ENCODE results near the gene APBB2. TPM values are rescaled to one million over a fixed set of nuclear protein-coding genes. Genes with fewer than 3 reads are reported as not detected.

Gene APBB2
- polyA plus RNA-seq, 3 donors from 2014 or later: not detected

DNA sequence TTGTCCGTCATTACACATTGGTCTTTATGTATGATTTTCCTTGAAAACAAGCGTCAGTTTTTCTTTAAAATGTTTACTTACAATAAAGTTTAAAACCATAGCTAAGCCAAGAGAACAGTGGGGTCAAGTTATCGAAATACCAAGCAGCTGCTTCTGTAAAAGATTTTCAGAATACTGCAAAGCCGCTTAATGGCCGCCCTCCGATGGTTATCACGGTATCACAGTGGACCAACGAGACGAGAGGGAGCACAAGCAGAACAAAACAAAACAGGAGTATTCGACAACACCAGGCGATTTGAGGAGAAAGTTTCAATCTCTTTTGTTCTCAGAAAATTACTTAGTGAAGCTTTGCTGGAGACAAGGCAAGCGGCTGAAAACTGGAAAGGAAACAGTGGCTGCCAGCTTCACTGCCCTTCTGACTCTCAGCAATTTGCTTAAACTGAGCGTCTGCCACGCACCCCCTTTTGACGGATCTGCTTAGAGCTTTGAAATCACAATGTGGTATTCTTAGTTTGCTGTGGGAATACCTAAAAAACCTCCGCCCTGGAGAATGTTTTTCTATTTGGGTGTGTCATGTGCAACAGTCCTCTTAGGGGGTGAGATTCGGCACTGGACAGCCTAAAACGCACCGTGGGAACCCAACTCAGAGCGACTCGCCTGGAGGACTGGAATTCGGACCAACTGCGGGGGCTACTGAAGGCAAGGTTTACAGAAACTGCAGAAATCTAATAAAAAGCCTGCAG lies 264.8 kb downstream of the APBB2 start:
- Mint-ChIP-seq H3K36me3 (no peaks in the 10 kb centered on the region), H3K27me3 (ENCODE audit: low read depth in 3 of 3) (no peaks in the 10 kb centered on the region), H3K27ac (no peak overlapping the region), H3K4me3 (no peak overlapping the region), H3K4me1 (no peaks in the 10 kb centered on the region), H3K9me3 (peaks cover 0 to 3% (median 0%) of the 10 kb centered on the region in 6 donors)
- DNase-seq: no peak

DNA sequence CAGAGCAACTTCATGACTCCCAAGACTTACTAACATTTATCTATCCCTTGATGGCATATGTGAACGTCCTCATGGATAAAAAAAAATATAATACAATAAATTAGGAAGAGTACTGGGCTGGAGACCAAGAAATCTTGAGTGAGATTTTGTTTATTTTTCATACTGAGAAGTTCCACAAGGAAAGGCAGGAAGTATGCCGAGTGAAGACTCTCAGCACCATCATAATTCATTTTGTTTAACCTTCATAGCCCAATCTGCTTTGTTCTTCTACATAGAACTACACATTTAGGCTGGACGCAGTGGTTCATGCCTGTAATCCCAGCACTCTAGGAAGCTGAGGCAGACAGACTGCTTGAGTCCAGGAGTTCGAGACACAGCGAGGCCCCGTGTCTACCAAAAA lies 266.3 kb downstream of the APBB2 start:
- no peaks in the 10 kb centered on the region for H3K4me1 Mint-ChIP-seq
- H3K27ac Mint-ChIP-seq: no peak overlapping the region
- H3K4me3 Mint-ChIP-seq: no peak overlapping the region
- peaks cover 0 to 3% (median 0%) of the 10 kb centered on the region in 6 donors for H3K9me3 Mint-ChIP-seq
- no peaks in the 10 kb centered on the region for H3K36me3 Mint-ChIP-seq
- peaks cover 0 to 2% (median under 1%) of the 10 kb centered on the region in 3 donors for H3K27me3 Mint-ChIP-seq (ENCODE audit: low read depth in 3 of 3)
- DNase-seq: no peak

DNA sequence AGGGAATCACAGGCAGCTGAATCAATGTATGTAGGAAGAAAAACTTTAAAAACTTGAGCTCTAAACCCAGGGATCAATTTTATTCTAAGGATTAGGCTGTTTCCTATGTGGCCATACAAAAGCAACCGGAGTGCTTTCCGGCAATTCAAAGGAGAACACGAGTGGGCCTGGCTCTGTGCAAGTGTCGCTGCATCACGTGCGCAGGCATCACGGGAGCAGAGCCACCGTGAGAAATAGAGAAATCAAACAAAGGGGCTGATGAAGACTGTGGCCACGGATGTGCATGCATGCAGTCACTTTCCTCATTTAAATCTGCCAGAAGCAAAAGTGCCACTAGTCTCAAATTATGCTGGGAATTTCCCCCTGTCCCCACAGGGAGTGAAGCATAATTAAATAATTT lies 267.7 kb downstream of the APBB2 start:
- H3K27ac Mint-ChIP-seq: no peak overlapping the region
- no peak overlapping the region for H3K4me3 Mint-ChIP-seq
- H3K4me1 Mint-ChIP-seq: no peaks in the 10 kb centered on the region
- no peak for DNase-seq
- H3K36me3 Mint-ChIP-seq: no peaks in the 10 kb centered on the region
- peaks cover 0 to 6% (median 2%) of the 10 kb centered on the region in 3 donors for H3K27me3 Mint-ChIP-seq (ENCODE audit: low read depth in 3 of 3)
- H3K9me3 Mint-ChIP-seq: peaks cover 0 to 3% (median 0%) of the 10 kb centered on the region in 6 donors

DNA sequence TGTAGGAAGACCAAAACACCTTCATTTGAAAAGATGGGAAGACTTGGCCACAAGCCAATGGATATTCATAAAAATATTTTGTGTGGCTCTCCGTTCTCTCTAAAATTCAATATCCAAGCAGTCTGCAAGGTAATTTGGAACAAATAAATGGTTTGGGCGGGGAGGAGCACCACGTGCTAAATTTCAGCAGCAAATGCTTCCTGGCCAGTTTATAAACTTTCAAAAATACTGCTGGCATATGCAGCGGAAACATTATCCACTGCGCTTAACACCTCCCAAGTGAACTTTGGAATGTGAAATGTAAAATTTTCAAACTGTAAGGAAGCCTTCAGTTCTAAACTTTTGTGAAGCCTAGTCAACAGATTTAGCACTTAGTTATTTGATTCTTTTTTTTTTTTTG lies 273.6 kb downstream of the APBB2 start:
- peaks cover 0 to 6% (median 4%) of the 10 kb centered on the region in 3 donors for H3K27me3 Mint-ChIP-seq (ENCODE audit: low read depth in 3 of 3)
- no peaks in the 10 kb centered on the region for H3K4me1 Mint-ChIP-seq
- H3K9me3 Mint-ChIP-seq: no peaks in the 10 kb centered on the region
- no peaks in the 10 kb centered on the region for H3K36me3 Mint-ChIP-seq
- H3K27ac Mint-ChIP-seq: no peak overlapping the region
- DNase-seq: no peak
- no peak overlapping the region for H3K4me3 Mint-ChIP-seq

DNA sequence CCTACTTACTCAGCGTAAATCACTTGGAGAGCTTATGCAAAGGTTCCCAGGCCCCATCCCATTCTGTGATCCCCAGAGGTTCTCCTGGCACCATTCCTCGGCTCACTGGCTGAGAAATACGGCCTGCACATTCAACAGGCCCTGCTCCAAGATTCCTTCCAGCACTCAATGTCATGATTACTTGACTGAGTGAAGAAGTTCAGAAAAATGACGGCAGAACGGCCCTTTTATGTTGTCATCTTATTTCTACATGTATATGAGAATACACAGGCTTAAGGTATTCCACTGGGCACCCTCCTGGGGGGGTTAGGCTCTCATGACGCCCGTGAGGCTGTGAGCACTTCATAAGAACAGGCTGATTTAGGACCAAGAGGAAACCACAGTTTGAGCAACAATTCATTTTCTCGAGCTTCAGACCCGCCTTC lies 274.0 kb downstream of the APBB2 start:
- no peaks in the 10 kb centered on the region for H3K4me1 Mint-ChIP-seq
- H3K36me3 Mint-ChIP-seq: no peaks in the 10 kb centered on the region
- DNase-seq: no peak
- H3K27me3 Mint-ChIP-seq (ENCODE audit: low read depth in 3 of 3): peaks cover 0 to 6% (median 4%) of the 10 kb centered on the region in 3 donors
- H3K9me3 Mint-ChIP-seq: no peaks in the 10 kb centered on the region
- H3K4me3 Mint-ChIP-seq: no peak overlapping the region
- H3K27ac Mint-ChIP-seq: no peak overlapping the region

DNA sequence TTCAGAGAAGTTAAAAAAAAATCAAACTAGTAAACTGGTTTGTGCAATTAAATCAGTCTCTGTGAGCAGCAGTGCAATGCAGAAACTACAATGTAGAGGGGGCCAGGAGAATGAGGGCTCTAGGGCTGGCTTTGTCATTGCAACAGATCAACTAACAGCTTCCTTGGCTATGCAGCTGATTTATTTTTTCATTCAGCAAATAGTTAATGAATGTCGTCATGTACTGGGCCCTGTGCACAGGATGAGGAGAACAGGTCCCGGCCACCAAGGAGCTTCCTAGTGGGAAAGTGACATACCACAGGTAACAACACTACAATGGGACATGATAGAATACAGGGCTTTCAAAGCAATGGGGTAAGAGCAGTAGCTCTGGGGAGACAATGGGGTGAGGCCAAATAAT lies 274.5 kb downstream of the APBB2 start:
- Mint-ChIP-seq H3K27me3 (ENCODE audit: low read depth in 3 of 3) (peaks cover 0 to 6% (median 4%) of the 10 kb centered on the region in 3 donors), H3K27ac (no peak overlapping the region), H3K4me3 (no peak overlapping the region), H3K36me3 (no peaks in the 10 kb centered on the region), H3K9me3 (no peaks in the 10 kb centered on the region), H3K4me1 (no peaks in the 10 kb centered on the region)
- no peak for DNase-seq

DNA sequence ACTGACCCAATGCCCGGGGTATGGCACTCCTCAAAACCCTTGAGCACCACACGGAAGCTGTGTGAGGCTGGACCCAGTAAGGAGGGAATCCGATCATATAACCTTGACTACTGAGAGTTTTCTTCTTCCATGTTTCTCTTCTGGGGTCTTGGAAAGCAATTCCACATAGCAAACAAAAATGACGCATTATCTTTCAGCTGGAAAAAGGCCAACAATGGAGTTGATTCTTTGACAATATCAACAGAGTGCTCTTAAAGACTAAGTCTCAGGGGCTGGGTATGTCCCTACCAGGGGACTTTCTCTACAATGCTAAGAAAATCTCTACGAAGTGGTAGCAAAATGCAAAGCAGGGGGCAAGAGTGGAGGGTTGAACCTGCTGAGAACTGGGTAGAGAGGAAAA lies 276.0 kb downstream of the APBB2 start:
- DNase-seq: no peak
- Mint-ChIP-seq H3K27ac (no peak overlapping the region), H3K36me3 (no peaks in the 10 kb centered on the region), H3K27me3 (ENCODE audit: low read depth in 3 of 3) (peaks cover 0 to 6% (median 2%) of the 10 kb centered on the region in 3 donors), H3K4me3 (no peak overlapping the region), H3K9me3 (no peaks in the 10 kb centered on the region), H3K4me1 (no peaks in the 10 kb centered on the region)

DNA sequence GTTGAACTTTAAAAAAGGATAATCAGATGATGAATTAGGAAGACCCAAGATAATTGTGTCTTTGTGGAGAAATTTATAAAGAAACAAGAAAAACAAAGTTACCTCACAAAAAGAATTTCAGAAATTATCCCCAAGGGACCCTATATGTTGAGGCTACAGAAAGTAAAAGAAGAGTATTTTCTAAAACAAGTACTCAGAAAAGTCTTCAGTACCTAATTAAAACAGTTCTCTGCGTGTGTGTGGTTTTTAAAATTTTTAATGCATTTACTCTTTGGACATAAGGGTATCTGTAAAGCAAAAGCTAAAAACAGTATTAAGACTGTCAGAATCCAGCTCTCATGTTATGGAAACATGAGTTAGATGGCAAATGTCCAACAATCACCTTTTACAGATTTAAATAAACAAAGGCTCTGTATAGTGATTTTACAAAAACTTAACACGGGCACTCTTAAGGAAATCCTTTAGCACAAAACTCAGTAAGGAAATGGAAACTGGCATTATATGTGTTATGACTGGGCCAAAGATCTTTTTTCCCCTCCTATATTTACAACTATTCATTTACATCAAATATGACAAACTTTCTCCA lies 277.1 kb downstream of the APBB2 start:
- DNase-seq: no peak
- Mint-ChIP-seq H3K27ac (no peak overlapping the region), H3K4me1 (no peaks in the 10 kb centered on the region), H3K9me3 (no peaks in the 10 kb centered on the region), H3K27me3 (ENCODE audit: low read depth in 3 of 3) (peaks cover 0 to 2% (median 2%) of the 10 kb centered on the region in 3 donors), H3K4me3 (no peak overlapping the region), H3K36me3 (no peaks in the 10 kb centered on the region)

DNA sequence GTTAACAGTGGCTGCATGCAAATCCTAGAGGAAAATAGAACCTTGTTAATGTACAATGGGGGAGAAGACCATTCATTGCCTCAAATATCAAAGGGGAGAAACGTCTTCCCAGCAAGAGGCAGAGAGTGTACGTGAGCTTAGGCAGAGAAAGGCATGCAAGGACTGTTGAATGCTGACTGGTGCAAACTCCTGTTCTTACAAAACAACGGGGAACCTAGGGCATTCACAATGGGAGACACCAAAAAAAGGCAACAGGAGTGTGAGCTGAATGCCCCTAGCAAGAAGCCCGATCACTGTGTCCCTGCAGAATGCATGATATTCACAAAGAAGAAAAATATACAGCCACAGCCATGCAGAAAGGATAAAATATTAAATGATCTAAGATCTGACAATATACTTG lies 279.7 kb downstream of the APBB2 start:
- Mint-ChIP-seq H3K4me3 (no peak overlapping the region), H3K9me3 (no peaks in the 10 kb centered on the region), H3K27ac (no peak overlapping the region), H3K36me3 (no peaks in the 10 kb centered on the region), H3K4me1 (no peaks in the 10 kb centered on the region), H3K27me3 (ENCODE audit: low read depth in 3 of 3) (peaks cover 0 to 4% (median 0%) of the 10 kb centered on the region in 3 donors)
- no peak for DNase-seq

DNA sequence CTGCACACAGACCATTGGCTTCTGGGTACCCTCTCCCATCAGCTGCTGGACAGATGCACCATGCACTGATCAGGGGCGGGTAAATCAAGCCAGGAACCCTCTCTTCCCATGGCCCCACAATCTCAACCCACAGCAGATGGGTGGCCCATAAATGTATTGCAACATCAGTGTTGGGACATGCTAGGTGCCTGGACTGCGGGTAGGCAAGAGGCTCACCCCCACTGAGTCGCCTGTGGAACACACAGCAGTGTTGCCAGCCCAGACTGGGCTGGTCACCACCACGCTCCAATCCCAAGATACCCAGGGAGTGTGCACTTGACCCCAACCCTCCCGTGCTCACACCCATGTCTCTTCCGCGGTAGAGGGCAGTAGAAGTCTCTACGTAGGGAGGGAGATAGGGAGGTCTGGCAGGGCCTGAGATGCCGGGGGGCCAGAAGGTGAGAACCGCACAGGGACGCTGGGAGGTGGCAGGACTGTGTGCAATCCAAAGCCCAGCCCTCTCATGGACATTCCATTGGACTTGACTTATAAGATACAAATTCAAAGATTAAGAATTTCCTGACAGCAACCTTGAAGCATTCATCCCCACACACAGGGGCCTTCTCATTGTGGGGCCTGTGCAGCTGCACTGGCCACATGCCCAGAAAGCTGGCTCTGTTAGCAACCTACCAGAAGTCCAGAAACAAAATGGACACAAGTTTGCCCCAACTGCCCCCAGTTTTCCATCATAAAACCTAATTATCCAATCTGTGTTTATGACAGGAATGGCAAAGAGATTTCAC lies 280.9 kb downstream of the APBB2 start:
- Mint-ChIP-seq H3K36me3 (no peaks in the 10 kb centered on the region), H3K27me3 (ENCODE audit: low read depth in 3 of 3) (peaks cover 0 to 4% (median 0%) of the 10 kb centered on the region in 3 donors), H3K27ac (no peak overlapping the region), H3K4me1 (no peaks in the 10 kb centered on the region), H3K9me3 (no peaks in the 10 kb centered on the region), H3K4me3 (no peak overlapping the region)
- DNase-seq: no peak

DNA sequence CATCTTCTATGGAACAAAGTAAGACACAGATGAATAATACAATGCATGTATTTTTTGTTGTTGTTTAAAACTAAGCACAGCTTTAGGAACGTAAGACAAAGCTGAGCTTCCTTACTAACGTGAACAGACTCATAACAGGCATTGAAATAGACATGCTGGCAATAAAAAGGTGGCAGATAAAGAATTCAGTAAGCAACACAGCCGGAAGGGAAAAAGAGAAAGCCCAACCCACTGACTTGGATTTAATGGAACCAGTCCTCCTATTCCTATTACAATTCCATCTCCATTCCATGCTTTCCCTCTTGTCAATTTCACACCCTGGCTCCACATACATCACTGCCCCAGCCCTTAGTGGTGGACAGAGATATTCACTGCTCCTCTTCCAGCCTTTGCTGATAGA lies 282.5 kb downstream of the APBB2 start:
- Mint-ChIP-seq H3K27me3 (ENCODE audit: low read depth in 3 of 3) (peaks cover 0 to 2% (median under 1%) of the 10 kb centered on the region in 3 donors), H3K36me3 (no peaks in the 10 kb centered on the region), H3K9me3 (no peaks in the 10 kb centered on the region), H3K27ac (no peak overlapping the region), H3K4me3 (no peak overlapping the region), H3K4me1 (no peaks in the 10 kb centered on the region)
- DNase-seq: no peak

DNA sequence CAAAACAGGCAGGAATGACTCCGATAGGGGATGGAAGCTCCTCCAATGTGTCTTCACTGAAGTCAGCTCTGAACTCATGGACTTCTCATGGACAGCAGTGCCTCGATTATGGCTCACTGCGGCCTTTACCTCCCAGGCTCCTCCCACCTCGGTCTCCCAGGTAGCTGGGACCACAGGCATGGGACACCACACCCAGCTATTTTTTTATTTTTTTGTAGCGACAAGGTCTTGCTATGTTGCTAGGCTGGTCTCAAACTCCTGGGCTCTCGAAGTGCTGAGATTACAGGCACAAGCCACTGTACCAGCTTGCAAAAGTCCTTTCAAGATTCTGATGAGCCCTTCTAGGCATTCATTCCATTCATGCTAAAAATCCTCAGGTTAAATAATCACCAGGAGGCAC lies 283.1 kb downstream of the APBB2 start:
- Mint-ChIP-seq H3K9me3 (no peaks in the 10 kb centered on the region), H3K36me3 (no peaks in the 10 kb centered on the region), H3K4me1 (no peaks in the 10 kb centered on the region), H3K27ac (no peak overlapping the region), H3K27me3 (ENCODE audit: low read depth in 3 of 3) (peaks cover 0 to 2% (median 2%) of the 10 kb centered on the region in 3 donors), H3K4me3 (no peak overlapping the region)
- no peak for DNase-seq

DNA sequence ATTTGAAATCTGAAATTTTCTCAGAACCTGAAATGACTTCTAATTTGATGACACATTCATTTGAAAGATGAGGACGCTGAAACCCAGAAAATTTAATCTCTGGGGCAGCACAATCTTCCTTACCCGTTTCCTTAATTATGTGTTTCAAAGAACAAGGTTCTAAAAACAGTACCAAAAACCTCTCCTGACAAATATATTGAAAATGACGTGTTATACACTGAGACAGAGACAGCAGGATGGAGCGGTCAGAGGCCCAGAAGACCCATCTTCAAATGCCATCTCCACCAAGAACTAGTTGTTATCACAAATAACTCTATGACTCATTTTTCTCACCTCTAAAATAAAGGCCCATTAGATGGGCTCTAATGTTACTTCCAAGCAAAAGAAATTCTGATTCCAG lies 287.3 kb downstream of the APBB2 start:
- no peak overlapping the region for H3K4me3 Mint-ChIP-seq
- no peak overlapping the region for H3K27ac Mint-ChIP-seq
- no peaks in the 10 kb centered on the region for H3K4me1 Mint-ChIP-seq
- DNase-seq: no peak
- H3K9me3 Mint-ChIP-seq: no peaks in the 10 kb centered on the region
- H3K27me3 Mint-ChIP-seq (ENCODE audit: low read depth in 3 of 3): peaks cover 0 to 3% (median 2%) of the 10 kb centered on the region in 3 donors
- no peaks in the 10 kb centered on the region for H3K36me3 Mint-ChIP-seq

DNA sequence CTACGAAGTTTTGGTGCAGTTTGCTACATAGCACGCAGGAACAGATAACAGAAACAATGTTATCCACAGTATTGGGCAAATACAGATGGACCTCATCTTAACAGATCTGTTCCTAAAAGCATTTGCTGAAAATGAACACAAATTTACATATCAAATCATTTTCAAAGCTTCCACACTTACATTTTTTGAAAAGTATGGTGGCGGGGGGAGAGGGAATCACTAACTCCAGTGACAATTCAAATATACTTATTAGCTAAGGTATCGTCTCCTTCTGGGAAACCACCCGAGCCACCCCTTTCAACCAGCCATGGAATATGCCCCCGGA lies 289.6 kb downstream of the APBB2 start:
- Mint-ChIP-seq H3K36me3 (no peaks in the 10 kb centered on the region), H3K4me1 (no peaks in the 10 kb centered on the region), H3K9me3 (no peaks in the 10 kb centered on the region), H3K27ac (no peak overlapping the region), H3K4me3 (no peak overlapping the region), H3K27me3 (ENCODE audit: low read depth in 3 of 3) (peaks cover 0 to 2% (median 1%) of the 10 kb centered on the region in 3 donors)
- DNase-seq: no peak
